Ramos (cell line): ENCODE data around the gene VPS54.

Experiments used
- in situ Hi-C: fragments of 300-500 bp; cut with MboI; formaldehyde crosslinking; loops from one replicate; pipeline ENCODE4 v1.14.3; 2022; ENCODE audit warnings: low sequenced_read_pairs; ENCODE audit not compliant: unreplicated experiment

Gene VPS54

DNA sequence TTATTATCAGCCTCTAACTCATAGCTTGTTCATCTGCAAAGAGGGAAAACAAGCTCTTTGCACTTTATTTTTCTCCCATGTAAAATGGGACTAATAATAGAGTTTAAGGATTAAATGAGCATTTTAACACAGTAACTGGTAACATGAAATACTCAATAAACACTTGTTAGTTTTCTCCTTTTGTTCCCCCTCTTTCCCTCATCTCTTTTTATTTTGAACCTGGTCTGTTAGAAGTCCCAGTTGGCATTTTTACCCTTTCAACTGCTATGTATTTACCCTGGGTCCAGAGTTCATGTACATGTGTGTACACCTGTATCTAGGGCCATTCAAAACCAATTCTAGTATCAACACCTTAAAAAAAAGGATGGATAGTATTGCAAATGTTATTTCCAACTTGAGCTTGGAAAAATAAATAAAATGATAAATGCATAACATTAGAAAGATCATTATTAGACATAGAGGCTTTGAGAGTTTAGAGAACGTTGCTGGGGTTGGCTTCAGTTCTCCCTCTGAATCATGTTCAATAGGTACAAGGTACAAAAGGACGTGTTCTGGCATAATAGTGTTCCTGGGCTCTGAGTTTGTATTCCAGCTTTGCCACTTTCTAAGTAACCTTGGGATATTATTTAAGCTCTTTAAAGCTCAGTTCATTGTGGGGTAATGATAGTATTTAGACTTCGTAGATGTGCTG lies 5.2 kb upstream of the VPS54 start:
- in situ Hi-C loops, result no loop called here

DNA sequence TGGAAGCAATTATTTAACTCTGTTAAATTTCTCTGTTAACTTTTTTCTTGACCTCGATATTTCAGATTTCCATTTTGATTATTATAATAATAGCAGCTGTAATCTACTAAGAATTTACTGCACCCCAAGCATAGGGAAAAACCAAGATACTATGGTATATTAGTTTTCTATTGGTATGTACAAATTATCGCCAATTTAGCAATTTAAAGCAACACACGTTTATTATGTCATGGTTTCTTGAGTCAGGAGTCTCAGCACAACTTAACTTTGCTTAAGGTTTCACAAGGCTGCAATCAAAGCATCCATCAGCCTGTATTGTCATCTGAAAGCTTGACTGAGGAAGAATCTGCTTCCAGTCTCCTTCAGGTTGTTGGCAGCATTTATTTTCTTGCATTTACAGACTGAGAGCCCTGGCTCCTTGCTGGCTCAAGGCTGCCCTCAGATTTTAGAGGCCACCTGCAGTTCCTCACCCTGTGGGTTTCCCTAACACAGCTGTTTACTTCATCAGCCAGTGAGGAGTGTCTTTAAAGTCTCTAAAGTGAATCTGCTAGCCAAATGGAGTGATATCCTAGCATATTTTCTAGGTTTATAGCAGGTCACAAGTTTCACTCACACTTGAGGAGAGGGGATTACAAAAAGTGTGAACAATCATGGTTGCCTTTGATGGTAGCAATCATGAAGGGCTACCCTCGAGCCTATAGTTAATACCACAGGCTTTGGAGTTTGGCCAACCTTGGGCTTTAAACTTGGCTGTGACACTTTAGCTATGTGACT lies 4.4 kb upstream of the VPS54 start:
- in situ Hi-C loops, result no loop called here

DNA sequence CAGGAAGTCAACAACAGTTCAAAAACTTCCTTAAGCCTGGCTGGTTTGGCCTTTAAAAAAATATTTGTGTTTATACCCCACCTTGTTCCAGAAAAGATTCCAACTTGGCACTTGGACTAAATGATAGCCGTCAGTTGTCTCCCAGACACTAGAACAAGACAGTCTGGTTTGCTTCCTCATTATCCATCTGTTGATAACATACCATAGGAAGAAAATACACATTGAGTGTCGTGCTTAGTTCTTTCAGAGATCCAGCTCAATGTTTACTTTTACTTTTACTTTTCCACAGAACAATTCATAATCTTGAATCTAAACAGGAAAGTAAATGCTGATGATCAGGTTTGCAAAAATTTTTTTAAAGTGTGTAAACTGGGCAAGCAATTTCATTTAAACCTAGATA lies 2.4 kb upstream of the VPS54 start:
- in situ Hi-C loops, result no loop called here

DNA sequence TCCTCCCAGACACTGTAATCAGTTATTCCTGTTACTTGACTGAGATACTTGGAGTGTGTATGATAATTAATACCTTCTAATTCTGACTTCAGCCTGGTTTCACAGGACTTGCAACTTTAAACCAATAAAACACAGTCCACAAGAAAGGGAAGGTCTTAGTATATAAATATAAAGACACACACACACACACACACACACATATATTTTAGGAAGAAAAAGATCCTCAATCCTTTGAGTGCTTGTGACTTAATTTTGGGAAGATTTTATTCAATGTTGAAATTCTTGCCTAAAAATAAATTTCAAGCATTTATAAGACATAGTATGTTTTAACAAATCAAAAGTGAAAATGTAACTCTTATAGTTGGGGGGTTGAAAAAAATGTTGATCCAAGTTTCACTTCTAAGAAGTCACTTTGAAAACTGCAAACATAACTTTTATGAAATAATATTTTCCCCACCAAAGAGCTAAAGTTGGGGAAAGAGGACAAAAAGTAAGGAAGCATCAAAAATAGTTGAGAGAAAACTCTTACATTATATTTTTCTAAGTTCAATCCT lies 824 bp upstream of the VPS54 start:
- in situ Hi-C loops, result no loop called here

DNA sequence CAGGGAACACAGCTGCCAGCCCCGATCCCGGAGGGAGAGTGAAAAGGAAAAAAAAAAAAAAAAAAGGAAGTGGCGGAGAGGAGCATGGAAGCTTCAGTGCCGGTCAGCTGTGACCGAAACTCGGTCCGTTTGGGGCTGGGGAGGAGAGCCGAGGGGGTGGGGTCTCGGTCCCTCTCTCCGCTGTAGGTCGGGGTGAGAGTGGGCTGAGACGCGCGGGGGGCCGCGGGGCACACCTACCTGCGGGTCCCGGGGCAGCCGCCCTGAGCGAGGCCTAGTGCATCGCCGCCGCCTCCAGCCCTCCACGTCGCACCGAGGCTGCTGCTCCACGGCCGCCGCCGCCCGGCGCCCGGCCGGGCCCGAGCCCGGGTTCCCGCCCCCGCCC lies 536 bp downstream of the VPS54 start:
- in situ Hi-C loops, result no loop called here

DNA sequence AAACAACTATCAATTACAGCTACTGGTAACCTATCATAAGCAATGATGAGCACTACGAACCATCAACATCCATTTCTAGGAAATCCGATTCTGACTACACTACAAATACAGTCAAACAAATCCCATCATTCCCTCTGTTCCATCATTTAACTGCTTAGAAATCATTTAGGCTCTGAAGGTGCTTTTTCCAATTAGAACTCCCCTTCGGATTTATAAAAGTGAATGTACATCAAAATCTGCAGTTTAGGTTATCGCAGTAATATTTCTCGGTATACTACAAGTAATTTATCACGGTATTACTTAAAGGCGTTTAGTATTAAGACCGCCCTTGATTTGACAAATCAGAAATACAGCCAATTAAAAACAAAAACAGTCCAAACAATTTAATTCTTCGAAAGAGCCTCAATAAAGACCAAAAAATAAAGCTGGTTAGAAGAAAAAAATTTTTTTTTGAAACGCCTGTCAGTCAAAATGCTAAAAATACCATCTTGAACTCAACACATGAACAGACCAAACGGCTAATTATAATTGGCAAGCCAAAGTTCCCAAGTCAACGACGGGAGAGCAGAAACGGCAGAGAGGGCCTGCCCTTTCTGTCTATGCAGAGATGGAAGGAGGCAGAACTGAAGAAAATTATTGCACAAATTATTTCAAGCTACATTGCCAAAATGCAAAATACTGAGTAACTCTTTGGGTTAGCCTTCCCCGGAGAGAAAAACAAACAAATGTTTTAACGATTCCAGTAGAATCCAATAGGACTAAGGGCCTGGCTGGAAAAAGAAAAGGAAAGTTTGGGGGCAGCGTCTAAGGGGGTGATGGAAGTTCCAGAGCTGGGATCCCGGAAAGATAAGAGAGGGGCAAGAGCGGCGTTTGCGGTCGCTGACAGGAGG lies 1.2 kb downstream of the VPS54 start:
- in situ Hi-C loops, result no loop called here

DNA sequence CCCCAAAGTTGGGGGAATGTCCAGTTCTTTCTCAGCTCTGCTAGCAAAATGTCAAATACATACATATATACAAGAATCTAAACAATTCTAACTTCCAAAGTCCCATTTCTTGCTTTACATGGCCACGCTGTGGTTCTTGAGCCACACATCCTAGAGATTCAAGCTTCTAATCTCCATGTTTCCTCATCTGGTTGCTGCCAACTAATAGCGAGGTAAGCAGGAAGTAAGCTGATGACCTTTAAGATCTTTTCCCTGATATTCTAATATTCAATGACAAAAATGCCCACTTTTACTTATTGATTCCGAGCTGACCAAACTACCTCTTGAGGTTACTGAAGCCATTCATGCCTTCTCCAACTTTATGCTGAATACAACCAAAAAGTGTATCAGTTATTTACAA lies 3.3 kb downstream of the VPS54 start:
- in situ Hi-C loops, result no loop called here

DNA sequence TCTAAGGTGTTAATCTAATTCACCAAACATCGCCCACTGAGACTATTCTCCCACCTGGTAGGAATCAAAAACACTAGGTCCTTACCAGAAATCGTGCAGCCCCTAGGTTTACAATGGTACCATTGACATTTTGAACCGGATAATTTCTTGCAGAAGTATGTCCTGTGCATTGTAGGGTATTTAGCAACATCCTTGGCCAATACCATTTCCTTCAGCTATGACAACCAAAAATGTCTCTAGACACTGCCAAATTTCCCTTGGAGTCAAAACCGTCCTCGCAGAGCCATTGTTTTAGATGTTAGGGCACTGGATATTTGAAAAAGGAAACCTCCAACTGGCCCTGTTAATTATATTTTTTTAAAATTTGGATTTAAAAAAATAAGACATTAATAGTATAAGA lies 3.8 kb downstream of the VPS54 start:
- in situ Hi-C loops, result no loop called here

DNA sequence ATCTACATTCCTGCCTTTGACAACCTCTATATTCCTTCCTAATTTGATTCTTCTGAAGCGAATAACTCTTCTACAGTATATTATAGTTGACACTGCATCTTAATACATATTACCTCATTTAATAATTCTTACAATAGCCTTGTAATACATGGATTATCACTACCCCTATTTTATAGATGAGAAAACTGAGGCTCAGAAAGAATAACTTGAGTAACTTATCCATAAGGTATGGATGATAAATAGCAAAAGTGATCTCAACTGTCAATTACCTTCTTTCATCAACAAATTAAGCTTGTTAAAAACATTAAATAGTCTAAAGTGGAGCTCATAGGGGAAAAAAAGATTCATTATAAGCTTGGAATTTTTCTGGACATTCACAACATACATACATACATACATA lies 4.6 kb downstream of the VPS54 start:
- in situ Hi-C loops, result no loop called here

DNA sequence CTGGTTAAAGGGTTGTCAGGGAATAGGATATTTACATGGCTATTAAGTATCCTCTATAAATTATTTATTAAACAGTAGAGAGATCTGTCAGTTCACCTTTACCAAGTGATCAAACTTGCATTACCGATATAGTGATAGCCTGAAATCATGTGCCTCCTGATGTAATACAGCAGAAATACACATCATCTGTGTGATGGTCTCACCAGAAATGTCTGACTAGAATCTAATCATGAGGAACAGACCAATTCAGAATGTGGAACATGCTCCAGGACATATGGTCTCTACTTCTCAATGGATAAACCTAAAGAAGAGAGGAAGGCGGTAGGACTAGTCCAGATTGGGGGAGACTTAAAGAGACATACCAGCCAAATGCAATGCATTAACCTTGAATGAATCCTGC lies 6.2 kb downstream of the VPS54 start:
- in situ Hi-C loops, result no loop called here

DNA sequence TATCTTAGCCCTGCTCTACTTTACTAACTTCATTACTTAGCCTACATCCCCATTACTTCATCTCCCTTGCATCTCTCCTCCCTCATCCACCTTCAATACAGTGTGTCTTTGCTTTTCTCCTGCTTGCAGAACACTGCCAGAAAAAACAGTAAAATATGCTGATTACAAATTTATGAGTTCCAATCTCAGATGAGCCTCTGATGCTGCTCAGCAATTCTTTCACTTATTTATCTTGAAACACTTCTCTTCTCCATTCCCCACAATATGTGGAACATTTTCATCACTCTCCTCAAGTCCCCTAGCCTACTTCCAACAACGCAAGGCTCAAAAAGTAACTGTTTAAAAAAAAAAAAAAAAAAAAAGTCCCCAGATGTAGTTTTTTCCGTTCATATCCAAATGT lies 7.1 kb downstream of the VPS54 start:
- in situ Hi-C loops, result no loop called here

DNA sequence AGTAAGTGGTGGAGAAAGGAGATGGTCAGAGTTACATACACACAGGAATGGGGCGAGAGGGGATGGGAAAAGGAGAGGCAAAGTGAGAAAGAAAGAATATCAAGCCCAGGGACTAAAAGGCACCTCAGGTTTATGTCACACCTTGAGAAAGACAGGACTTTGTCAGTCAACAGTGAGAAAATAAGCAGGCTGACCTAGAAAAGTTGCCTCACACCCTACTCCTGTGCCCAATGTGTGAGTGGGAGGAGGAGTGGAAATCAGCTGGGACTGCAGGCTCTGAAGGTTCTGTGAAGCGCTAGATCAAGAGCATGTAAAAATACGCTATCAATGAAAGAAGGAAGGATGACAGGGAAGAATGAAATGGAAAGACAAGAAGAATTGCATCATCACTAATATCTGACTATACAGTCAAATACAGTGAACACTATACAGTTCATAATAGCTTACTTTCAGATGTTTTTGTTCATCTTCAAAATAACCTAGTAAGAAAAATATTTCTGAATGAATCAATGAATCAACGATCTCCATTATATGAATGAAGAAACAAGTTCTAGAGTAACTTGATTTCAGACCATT lies 10.7 kb downstream of the VPS54 start:
- in situ Hi-C loops, result no loop called here

DNA sequence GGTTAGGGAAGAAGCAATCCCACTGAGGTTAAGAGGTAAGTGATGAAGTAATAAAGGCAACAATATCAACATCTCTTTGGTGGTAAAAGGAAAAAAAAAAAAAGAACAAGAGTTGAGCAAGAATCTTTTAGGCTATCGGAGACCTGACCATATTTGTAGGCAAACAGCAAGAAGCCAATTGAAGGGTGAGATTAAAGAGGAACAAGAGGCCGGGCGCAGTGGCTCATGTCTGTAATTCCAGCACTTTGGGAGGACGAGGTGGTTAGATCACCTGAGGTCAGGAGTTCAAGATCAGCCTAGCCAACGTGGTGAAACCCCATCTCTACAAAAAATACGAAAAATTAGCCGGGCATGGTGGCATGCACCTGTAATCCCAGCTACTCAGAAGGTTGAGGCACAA lies 11.3 kb downstream of the VPS54 start:
- in situ Hi-C loops, result no loop called here

DNA sequence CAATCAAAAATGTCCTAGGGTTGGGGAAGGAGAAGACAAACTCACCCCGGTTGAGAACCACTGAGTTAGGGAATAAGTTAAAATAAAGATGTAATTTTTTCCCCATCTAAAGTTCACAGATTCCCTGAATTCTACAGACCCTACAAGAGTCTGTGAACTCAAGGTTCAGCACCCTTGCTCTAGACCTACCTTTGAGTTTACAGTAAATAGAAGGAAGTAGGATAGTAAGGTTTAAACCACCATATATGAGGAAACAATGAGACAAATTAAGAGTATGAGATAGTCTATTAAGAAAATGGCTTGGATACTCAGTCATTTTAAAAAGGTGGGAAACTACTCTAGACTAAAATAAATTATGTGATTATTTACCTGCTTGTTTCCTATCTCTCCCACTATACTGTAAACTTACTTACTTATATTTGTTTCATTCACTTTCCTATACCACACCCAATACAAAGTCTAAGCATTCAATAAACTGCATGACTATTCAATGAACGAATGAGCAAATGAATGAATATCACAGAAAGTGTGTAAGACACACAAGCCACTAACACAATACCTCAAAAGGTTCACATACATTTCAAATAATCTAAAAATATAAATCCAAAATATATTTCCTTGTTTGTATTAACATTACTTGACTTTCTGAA lies 13.4 kb downstream of the VPS54 start:
- in situ Hi-C loops, result no loop called here

DNA sequence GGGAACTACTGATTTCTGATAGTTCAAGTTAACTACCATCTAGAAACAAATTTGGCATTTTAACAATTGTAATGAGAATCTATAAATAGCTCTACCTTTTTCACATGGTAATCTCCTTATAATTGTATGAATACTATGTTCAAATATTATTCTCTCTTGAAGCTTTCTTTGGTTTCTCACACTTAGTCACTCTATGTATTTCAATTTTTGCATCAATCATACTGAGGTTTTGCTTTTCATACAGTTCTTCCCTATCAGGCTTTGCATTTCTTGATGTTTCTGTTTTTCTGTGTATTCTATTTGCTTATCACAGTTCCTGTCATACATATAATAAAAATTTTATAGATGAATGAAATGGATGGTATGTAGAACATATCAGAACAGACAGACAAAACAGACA lies 16.0 kb downstream of the VPS54 start:
- in situ Hi-C loops, result no loop called here

DNA sequence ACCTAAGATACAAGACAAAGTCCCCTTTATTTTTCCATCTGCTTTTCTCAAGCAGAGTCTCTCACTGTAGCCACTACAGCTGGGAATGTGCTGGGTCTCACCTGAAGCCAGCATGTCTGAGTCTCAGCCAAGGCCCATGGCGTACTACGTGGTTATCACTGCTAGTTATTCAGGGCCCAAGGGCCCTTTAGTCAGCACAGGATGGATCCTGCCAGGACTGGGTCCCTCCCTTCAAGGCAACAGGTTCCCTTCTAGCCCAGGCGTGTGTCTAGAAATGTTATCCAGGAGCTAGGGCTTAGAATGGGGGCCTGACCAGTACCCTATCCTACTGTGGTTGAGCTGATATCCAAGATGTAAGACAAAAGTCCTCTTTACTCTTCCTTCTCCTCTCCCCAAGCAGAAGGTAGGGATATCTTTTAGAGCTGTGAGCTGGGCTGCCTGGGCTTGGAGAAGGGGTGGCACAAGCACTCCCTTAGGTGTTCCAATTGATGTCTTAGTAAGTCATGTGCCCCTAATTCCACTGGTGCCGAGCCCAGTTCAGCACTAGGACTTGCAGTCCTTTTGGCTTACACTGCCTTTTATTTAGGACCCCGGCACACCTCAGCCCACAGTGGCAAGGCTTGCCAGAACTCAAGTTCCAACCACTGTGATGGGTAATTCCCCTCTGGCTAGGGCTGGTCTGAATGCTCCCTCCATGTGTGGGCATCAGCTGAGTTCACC lies 17.7 kb downstream of the VPS54 start:
- in situ Hi-C loops, result no loop called here

DNA sequence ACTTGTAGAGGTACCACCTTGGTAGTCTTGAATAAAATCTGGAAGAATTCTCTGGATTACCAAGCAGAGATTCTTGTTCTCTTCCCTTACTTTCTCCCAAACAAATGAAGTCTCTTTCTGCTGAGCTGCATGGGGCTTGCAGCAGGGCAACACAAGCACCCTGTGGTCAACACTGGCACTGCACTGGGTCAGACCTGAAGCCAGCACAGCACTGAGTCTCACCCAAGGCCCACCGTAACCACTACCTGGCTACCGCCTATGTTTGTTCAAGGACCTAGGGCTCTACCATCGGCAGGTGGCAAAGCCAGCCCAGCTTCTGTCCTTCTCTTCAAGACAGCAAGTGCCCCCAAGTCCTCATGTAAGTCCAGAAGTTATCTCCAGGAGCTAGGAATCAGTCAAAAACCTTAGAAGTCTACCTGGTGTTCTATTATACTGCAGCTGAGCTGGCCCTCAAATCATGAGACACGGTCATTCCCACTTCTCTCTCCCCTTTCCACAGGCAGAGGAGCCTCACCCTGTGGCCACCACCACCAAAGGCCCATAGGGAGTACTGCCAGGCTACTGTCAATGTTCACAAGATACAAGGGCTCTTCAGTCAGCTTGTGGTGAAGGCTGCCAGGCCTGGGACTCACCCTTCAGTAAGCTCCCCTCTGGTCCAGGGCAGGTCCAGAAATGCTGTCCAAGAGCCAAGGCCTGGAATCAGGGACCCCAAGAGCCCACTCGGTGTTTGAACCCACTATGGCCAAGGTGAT lies 18.4 kb downstream of the VPS54 start:
- in situ Hi-C loops, result no loop called here

DNA sequence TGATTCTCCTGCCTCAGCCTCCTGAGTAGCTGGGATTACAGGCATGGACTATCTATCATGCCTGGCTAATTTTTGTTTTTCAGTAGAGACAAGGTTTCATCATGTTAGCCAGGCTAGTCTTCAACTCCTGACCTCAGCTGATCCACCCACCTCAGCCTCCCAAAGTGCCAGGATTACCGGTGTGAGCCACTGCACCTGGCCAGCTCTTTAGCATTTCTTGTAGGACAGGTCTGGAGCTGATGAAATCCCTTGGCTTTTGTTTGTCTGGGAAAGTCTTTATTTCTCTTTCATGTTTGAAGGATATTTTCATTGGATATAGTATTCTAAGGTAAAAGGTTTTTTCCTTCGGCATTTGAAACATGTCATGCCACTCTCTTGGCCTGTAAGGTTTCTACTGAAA lies 20.2 kb downstream of the VPS54 start:
- in situ Hi-C loops, result no loop called here
